ENCODE data around the gene TXLNA.

The TXLNA gene

DNA sequence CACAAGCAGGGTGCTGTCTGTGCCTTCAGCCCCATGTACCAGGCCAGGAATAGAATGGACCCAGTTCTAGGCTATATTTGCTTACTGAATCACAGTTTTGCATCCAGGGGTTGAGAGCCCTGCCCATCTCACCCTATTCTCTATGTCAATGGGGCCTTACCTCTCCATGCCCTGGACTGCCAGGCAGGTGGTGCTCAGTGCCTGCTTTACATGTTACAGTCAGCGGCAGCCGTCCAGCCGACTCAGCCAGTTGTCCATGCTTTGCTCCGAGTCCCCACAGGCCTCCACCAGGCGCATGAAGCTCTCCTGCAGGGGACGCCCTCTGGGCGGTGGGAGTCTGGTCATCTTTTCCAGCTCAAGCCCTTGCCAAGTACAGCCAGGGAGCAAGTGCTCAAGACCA is 55.3 kb downstream of the TXLNA start:
- no peak for TF ChIP-seq POLR2A (IDR thresholded peaks at IDR 0.05; ENCODE audit: low read depth, low read length)
- DNase-seq (ENCODE audit: insufficient read length, low spot score) = no peak
- no peak for FAIRE-seq

DNA sequence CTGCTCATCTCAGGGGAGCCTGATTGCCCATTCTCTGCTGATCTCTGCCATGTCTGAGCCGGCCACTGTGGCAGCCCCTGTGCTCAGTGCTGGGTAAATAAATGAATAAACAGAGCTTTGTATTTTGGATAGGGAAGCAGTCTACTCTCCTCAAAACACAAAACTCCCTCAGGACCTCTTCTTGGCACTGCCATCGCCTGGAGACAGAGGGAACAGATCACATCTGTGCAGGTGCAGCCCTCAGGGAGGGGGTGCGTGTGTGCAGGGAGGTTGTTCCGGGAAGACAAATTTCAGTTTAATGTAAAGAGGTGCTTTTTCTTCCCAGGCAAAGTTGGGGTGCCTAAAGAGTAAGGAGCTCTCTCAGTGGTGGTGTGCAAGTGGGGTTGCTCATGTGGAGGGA is 59.9 kb downstream of the TXLNA start:
- FAIRE-seq = no peak
- DNase-seq (ENCODE audit: insufficient read length, low spot score) = no peak
- no peak for TF ChIP-seq POLR2A (IDR thresholded peaks at IDR 0.05; ENCODE audit: low read depth, low read length)

DNA sequence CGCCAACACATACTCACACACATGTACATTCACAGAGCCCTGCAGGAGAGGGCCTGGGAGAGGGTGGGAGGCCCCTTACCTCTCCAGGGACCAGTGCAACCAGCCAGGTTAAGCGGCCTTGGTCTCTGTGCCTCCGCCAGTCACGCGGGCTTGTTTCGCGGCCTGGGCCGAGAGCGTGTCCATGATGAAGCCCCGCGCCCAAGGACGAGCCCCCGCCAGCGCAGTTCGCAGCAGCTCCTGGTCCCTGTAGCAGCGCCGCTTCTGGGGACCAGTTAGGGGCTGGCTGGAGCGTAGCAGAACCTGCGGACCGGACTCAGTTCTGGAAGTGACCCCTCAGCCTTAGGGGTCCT is 60.3 kb downstream of the TXLNA start:
- DNase-seq (ENCODE audit: insufficient read length, low spot score) (no peak), FAIRE-seq (no peak)

DNA sequence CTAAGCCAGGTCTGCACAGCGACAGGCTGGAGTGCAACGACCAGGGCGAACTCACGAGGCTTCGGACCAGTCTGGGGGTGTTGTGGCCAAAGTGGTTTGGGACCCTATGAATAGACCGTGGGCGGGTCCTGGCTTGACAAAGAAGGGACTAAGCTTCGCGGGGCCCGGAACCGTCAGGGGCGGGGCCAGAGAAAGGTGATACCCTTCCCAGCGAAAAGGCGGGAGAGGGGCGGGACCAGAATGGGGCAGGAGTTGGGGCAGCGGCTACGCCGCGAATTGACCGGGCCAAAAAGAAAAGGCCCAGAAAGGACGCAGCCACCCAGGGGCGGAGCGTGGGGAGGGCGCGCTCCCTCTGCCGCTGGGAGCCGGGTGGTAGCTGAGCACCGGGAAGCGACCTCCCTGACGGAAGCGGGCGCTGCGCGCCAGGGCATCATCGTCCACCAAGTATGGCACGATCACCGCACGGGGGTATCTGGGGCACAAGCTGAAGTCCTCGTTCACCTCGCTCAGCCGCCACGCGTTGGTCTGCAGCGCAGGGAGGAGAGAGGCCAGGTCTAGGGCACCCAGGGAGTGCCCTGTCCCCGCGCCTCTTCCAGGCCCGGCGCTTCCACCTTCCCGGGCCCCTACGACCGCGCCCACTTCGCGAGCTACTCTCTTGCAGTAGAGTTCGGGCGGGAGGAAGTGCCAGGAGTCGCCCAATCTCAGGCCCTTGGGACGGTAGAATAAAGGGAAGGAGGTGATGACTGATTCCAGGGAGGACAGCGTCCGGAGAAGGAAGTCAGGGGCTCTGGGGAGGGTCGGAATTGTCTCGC is 60.9 kb downstream of the TXLNA start:
- DNase-seq (ENCODE audit: insufficient read length, low spot score) (no peak), FAIRE-seq (no peak)
- TF ChIP-seq POLR2A (IDR thresholded peaks at IDR 0.05; ENCODE audit: low read depth, low read length) = no peak

More for the DNA sequence above, 60.3 kb downstream of the TXLNA start:
- TF ChIP-seq POLR2A (IDR thresholded peaks at IDR 0.05; ENCODE audit: low read depth, low read length) = no peak

DNA sequence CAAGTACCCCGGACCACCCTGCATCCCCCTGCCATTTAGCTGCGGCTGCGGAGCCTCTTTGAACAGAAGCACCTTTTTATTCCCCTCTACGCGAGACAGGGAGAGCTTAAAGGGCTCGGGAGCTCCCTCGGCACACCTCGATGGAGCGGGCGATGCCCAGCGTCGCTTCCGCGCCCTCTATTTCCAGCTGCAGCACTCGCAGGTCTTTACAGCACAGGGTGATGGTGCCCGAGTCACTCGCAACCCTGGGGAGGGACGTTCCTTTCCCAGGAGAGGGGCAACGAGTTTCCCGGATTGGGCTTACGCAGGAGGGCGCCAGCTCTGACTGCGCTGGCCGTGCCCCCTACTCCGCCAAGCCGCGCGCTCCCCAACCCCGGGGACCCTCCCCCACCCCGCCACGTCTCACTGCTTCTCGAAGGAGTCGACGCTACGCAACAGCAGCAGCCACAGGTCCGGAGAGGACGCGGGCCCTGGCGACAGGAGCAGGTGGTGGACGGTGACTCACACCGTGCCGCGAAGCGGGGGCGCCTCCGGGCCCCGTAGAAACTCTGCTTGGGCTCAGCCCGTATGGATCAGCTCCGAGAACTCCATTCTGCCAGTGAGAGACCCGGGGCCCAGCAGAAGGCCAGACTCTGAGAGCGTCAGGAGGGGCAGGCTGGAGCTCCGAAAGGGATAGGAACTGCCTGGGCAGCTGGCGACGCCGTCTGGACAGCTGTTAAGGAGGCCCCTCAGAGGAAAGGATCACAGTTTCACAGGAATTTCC is 61.7 kb downstream of the TXLNA start:
- no peak for TF ChIP-seq POLR2A (IDR thresholded peaks at IDR 0.05; ENCODE audit: low read depth, low read length)
- no peak for DNase-seq (ENCODE audit: insufficient read length, low spot score)
- FAIRE-seq = no peak

DNA sequence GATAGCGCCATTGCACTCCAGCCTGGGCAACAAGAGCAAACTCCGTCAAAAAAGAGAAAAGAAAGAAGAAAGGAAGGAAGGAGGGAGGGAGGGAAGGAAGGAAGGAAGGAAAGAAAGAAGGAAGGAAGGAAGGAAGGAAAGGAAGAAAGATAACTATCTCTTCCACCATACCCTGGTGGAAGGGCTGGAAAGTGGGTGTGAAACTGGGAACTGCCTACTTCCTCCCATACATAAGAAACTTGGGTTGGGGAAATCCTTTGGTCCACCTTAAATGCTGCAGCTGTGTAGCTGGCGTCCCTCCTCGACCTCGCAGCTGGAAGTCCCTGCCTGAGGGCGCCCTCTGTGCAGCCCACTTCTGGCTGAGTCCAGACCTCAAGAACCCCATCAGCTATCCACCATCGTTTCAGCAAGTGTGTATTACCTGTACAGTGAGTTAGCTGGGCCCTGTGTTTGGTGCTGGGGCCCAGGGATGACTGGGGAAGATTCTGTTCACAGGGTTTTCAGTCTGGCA is 62.9 kb downstream of the TXLNA start:
- TF ChIP-seq POLR2A (IDR thresholded peaks at IDR 0.05; ENCODE audit: low read depth, low read length) = no peak
- FAIRE-seq = no peak
- no peak for DNase-seq (ENCODE audit: insufficient read length, low spot score)

DNA sequence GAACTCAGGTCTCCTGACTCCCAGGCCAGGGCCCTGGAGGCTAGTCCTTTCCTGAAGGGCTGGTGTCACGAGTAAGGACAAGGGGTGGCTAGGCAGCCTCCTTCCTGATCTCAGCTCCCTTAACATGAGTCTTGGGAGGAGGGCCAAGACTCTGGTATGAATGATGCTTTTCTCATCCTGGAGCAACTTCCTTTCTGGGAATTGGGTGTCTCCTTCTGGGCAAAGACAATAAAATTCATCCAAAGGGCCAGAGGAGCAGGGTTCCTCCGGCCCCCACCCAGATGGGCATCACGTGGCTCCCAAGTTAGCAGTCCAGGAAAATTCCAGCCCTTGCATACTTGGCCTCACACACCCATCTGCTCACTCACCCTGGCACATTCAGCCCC is 67.4 kb downstream of the TXLNA start, which contains the start of gene FAM167B:
Gene FAM167B (plus strand): TSS at position 335 of the 386 bp plus-strand sequence. CDS start 200 bp downstream, outside the sequence.
- DNase-seq (ENCODE audit: insufficient read length, low spot score) = no peak
- FAIRE-seq = no peak
- TF ChIP-seq POLR2A (IDR thresholded peaks at IDR 0.05; ENCODE audit: low read depth, low read length) = no peak

DNA sequence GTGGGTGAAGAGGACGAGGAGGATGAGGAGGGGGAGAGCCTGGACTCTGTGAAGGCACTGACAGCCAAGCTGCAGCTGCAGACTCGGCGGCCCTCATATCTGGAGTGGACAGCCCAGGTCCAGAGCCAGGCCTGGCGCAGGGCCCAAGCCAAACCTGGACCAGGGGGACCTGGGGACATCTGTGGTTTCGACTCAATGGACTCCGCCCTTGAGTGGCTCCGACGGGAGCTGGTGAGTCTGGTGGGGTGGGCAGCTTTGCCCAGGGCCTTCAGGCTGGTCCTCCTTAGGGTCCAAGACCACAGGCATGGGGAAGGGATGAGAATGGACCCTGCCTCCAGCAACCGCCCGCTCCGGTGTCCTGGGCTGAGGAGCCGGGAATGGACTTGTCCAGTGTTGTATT is 68.0 kb downstream of the TXLNA start:
- DNase-seq (ENCODE audit: insufficient read length, low spot score) (no peak), FAIRE-seq (no peak)

More for the DNA sequence above, 68.0 kb downstream of the TXLNA start:
- TF ChIP-seq POLR2A (IDR thresholded peaks at IDR 0.05; ENCODE audit: low read depth, low read length) = no peak

Measured in H54 (cell line).